ENCODE measurements around the gene ACTR8. TPM values are rescaled to one million over a fixed set of nuclear protein-coding genes. Genes with fewer than 3 reads are reported as not detected.

The ACTR8 gene
- polyA plus RNA-seq, 1 donor (not counting 4 experiments of a cell fraction or from before 2014, with no cell fraction given): 28.8 TPM

- FAIRE-seq: no peak
- H3K9me3 ChIP-seq (ENCODE audit: control insufficient read depth, low read depth, low read length): no peaks in the 10 kb centered on the region
- no peak overlapping the region for H2AFZ ChIP-seq (ENCODE audit: control insufficient read depth, low read length)
- H3K9me1 ChIP-seq (ENCODE audit: control insufficient read depth, extremely low read depth, insufficient read depth, low read length): no peaks in the 10 kb centered on the region
- no peaks in the 10 kb centered on the region for H3K27me3 ChIP-seq (ENCODE audit: control insufficient read depth, extremely low read depth, insufficient read depth, low read length)
- no peaks in the 10 kb centered on the region for H4K20me1 ChIP-seq (ENCODE audit: control insufficient read depth, extremely low read depth, insufficient read depth, low read length)
- DNase-seq (ENCODE audit: low read depth, low spot score): no peak
- H3K36me3 ChIP-seq (ENCODE audit: control insufficient read depth in 2 of 2, extremely low read depth in 1 of 2, insufficient read depth in 2 of 2, low read length in 2 of 2): no peaks in the 10 kb centered on the region
- no peak overlapping the region for H3K27ac ChIP-seq (ENCODE audit: control insufficient read depth, insufficient read depth, low read length)
- dilution Hi-C loops (cut with MboI; ENCODE audit: extremely low pct_ligation_motif_present, low sequenced_read_pairs): no loop called here
- no peaks in the 10 kb centered on the region for H3K4me1 ChIP-seq (ENCODE audit: control insufficient read depth, extremely low read depth, insufficient read depth, low read length)
- no peak overlapping the region for H3K4me3 ChIP-seq (ENCODE audit: control insufficient read depth in 2 of 3, extremely low read depth in 1 of 3, insufficient read depth in 2 of 3, low read depth in 1 of 3, low read length in 3 of 3)
- H3K9ac ChIP-seq (ENCODE audit: control insufficient read depth, extremely low read depth, insufficient read depth, low read length): no peak overlapping the region
- TF ChIP-seq EZH2 (IDR thresholded peaks at IDR 0.05; ENCODE audit: low read length): no peak
- TF ChIP-seq CTCF (optimal IDR thresholded peaks at IDR 0.05 in 1 of 3, IDR thresholded peaks at IDR 0.05 in 1 of 3, conservative IDR thresholded peaks at IDR 0.05 in 1 of 3; ENCODE audit: extremely low read depth in 1 of 3, insufficient read depth in 2 of 3, low read length in 3 of 3): no peak
- no peak overlapping the region for H3K4me2 ChIP-seq (ENCODE audit: control insufficient read depth, extremely low read depth, insufficient read depth, low read depth, low read length)
- no peaks in the 10 kb centered on the region for H3K79me2 ChIP-seq (ENCODE audit: control insufficient read depth, insufficient read depth, low read length)
Observed at GRCh38 chr3:53819163-53819868, 62.6 kb downstream of the ACTR8 start.

- no peaks in the 10 kb centered on the region for H3K4me1 ChIP-seq (ENCODE audit: control insufficient read depth, extremely low read depth, insufficient read depth, low read length)
- H3K9me1 ChIP-seq (ENCODE audit: control insufficient read depth, extremely low read depth, insufficient read depth, low read length): no peaks in the 10 kb centered on the region
- no peak overlapping the region for H3K4me3 ChIP-seq (ENCODE audit: control insufficient read depth in 2 of 3, extremely low read depth in 1 of 3, insufficient read depth in 2 of 3, low read depth in 1 of 3, low read length in 3 of 3)
- no peak overlapping the region for H2AFZ ChIP-seq (ENCODE audit: control insufficient read depth, low read length)
- no peak for FAIRE-seq
- H3K9ac ChIP-seq (ENCODE audit: control insufficient read depth, extremely low read depth, insufficient read depth, low read length): no peak overlapping the region
- H3K36me3 ChIP-seq (ENCODE audit: control insufficient read depth in 2 of 2, extremely low read depth in 1 of 2, insufficient read depth in 2 of 2, low read length in 2 of 2): no peaks in the 10 kb centered on the region
- no peak for TF ChIP-seq CTCF (optimal IDR thresholded peaks at IDR 0.05 in 1 of 3, IDR thresholded peaks at IDR 0.05 in 1 of 3, conservative IDR thresholded peaks at IDR 0.05 in 1 of 3; ENCODE audit: extremely low read depth in 1 of 3, insufficient read depth in 2 of 3, low read length in 3 of 3)
- TF ChIP-seq EZH2 (IDR thresholded peaks at IDR 0.05; ENCODE audit: low read length): no peak
- H3K9me3 ChIP-seq (ENCODE audit: control insufficient read depth, low read depth, low read length): no peaks in the 10 kb centered on the region
- H4K20me1 ChIP-seq (ENCODE audit: control insufficient read depth, extremely low read depth, insufficient read depth, low read length): no peaks in the 10 kb centered on the region
- no peaks in the 10 kb centered on the region for H3K27me3 ChIP-seq (ENCODE audit: control insufficient read depth, extremely low read depth, insufficient read depth, low read length)
- DNase-seq (ENCODE audit: low read depth, low spot score): no peak
- H3K4me2 ChIP-seq (ENCODE audit: control insufficient read depth, extremely low read depth, insufficient read depth, low read depth, low read length): no peak overlapping the region
- no peaks in the 10 kb centered on the region for H3K79me2 ChIP-seq (ENCODE audit: control insufficient read depth, insufficient read depth, low read length)
- no peak overlapping the region for H3K27ac ChIP-seq (ENCODE audit: control insufficient read depth, insufficient read depth, low read length)
- dilution Hi-C loops (cut with MboI; ENCODE audit: extremely low pct_ligation_motif_present, low sequenced_read_pairs): no loop called here
Observed at GRCh38 chr3:53818221-53819162, 63.5 kb downstream of the ACTR8 start.

All from keratinocyte (primary cell).